ENCODE results near the gene ABCD1.

The ABCD1 gene

DNA sequence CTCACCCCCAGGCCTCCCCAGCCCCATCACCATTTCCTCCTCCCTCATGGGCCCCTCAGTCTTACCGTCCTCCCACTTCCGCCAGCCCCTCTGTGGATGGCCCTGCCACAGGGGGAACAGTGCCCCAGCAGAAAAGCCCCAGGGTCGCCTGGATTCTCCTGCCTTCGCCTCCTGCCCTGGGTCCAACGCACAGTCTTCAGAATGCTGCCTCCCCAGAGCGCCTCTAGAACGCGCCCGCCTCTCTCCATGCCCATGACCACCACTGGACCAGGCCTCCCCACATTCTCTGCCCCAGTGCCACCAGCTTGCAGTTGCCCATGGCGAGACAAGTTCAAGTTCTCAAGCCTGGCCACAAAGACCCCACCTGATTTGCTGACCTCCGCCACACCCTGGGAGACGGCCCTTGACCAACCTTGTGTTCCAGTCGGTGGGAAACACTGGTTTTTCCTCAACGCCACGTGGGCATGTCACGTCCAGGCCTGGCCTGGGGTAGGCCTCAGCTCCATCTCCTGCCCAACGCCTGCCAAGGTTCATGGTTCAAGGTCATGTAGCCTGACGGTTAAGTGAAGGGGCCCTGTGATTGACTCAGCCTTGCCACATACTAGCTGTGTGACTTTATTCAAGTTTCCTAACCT lies 38.8 kb downstream of the ABCD1 start:
- DNase-seq (ENCODE audit: low spot score): no peak

DNA sequence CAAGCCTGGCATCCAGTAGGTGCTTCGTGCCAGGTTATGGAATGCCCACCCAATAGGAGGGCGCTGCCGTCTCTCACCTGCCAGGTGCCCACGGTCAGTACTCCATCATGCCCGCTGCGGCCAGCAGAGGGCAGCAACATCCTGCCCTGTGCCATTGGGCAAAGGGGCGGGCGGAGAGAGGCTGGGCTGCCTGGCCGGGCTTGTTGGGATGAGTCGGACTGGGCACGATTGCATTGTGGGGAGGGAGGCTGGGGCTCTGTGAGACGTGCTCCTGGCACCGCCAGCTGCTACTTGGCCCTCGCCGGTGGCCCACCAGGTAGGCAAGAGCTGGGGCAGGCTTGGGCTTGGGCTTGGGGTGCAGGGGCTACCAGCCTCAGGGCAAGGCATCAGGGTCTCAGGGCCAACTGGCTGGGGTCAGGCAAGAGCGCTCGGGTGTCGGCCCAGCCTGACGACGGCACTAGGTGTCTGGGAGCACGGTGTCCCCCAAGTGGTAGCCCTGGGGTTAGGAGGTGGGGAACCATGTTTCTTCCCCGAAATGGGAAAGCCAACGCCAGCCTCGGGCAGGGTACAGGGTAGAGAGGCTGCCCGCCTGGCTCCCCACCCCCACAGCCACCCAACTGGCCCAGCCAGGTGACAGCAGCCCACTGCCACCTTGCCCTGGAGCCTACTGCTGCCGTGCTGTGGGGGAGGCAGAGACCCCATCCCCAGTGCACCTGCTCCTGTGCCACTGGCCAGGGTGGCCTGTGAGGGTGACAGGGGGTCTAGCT lies 39.5 kb downstream of the ABCD1 start, which contains the start of gene PLXNB3:
TSS of gene PLXNB3 (plus strand) at position 261 of the 767 bp plus-strand sequence. CDS start 1,287 bp downstream, outside the sequence.
- peak; percentile 76 for DNase-seq (ENCODE audit: low spot score)

DNA sequence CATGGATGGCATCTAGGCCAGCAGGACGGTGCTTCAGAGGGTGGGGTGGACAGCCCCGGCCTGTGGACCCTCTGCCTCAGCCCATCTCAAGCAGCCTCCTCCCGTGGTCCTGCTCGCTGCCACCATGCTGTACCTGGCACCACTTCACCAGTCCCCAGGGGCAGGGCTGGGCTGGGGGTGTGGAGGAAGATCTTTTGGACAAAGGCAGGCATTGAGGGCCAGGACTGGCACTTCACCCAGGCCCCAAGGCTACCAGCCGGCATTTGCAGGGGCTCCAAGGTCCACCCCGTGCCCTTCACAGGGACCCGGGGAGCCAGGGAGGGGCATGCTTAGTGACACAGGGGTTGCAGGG lies 40.1 kb downstream of the ABCD1 start:
- no peak for DNase-seq (ENCODE audit: low spot score)

DNA sequence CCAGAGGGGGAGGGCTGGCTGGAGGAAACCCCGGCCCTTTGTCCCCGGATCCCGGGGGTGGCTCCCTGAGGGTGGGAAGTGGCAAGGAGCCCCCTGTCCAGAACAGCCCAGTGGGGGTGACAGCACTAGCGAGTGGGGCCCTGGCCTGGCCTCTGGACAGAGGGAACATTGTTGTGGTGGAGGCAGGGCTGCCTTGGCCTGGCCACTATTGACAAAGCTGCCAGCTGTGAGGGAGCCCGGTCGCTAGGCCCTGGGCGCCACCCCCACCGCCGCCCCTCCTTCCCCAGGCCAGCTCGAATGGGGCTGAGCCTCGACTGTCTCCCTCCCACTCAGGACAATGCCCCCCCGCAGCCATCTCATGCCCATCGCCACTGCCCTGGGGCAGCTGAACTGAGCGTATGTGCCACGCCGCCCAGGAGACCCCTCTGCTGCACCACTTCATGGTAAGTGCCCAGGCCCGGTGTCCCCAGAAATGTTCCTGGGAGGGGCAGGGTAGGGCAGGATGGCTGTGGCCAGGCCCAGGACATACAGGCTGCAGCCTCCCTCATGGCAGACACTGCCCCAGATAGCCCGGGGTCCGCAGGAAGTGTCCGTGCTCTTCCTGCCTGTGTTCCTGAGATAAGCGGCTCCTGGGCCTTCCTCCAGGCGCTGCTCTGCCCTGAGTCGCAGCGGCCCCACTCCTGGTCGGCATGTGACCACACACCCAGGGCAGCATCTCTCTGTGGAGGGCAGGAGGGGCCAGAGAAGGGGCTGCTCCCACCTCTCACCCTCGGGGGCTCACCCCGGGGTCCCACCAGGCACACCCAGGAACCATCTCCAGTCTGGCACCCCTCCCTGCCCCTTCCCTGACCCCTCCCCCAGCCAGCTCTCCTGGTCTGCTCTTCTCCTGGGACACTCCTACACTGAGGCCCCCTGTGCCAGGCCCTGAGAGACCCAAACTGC lies 40.8 kb downstream of the ABCD1 start:
- no peak for DNase-seq (ENCODE audit: low spot score)

DNA sequence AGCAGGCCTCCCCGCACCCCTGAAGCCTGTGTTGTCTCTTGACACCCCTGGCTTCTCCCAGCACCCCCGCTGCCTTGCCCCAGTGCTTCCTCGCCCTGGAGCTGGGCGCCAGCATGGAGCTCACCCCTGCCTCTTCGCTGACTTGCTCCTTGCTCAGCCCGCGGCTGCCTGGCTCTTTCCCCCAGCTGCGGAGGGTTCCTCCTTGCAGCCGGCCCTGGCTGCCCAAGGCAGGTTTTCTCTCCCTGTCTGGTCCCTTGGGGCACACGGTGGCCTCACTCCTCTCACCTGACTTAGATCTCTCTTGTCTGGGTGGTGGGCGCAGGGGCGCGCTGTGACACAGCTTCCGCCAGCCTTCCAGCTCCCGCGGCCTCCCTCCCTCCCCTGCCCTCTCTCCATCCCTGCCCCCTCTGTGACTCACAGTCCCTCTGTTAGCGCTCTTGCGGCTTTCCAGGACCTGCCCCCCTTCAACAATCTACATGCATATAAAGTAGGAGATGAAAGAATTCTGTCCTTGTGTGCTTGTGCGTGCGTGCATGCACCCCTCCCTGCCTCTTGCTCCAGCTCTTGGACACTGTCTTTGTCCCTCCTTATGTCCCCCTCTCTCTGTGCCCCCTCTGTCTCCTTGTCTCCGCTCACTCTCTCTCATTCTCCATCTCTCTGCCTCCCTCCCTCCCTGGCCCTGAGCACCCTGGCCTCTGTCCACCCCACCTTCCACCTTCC lies 41.6 kb downstream of the ABCD1 start:
- no peak for DNase-seq (ENCODE audit: low spot score)

DNA sequence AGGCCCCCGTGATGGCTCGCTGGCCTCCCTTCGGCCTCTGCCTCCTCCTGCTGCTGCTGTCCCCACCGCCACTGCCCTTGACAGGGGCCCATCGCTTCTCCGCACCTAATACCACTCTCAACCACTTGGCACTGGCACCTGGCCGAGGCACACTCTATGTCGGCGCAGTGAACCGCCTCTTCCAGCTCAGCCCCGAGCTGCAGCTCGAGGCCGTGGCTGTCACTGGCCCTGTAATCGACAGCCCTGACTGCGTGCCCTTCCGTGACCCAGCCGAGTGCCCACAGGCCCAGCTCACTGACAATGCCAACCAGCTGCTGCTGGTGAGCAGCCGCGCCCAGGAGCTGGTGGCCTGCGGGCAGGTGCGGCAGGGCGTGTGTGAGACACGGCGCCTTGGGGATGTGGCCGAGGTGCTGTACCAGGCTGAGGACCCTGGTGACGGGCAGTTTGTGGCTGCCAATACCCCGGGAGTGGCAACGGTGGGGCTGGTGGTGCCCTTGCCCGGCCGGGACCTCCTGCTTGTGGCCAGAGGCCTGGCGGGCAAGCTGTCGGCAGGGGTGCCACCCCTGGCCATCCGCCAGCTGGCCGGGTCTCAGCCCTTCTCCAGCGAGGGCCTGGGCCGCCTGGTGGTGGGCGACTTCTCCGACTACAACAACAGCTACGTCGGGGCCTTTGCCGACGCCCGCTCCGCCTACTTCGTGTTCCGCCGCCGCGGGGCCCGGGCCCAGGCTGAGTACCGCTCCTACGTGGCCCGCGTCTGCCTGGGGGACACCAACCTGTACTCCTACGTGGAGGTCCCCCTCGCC lies 42.4 kb downstream of the ABCD1 start:
- no peak for DNase-seq (ENCODE audit: low spot score)

DNA sequence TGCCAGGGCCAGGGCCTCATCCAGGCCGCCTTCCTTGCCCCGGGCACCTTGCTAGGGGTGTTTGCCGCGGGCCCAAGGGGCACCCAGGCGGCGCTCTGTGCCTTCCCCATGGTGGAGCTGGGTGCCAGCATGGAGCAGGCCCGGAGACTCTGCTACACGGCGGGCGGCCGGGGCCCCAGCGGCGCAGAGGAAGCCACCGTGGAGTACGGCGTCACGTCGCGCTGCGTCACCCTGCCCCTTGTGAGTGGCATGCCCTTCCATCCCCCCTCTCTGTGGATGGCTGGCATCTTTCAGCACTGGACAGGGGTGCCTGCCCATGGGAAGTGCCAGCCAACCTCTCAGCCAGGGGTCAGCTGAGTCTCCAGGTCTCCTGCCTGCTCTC lies 43.0 kb downstream of the ABCD1 start:
- no peak for DNase-seq (ENCODE audit: low spot score)

DNA sequence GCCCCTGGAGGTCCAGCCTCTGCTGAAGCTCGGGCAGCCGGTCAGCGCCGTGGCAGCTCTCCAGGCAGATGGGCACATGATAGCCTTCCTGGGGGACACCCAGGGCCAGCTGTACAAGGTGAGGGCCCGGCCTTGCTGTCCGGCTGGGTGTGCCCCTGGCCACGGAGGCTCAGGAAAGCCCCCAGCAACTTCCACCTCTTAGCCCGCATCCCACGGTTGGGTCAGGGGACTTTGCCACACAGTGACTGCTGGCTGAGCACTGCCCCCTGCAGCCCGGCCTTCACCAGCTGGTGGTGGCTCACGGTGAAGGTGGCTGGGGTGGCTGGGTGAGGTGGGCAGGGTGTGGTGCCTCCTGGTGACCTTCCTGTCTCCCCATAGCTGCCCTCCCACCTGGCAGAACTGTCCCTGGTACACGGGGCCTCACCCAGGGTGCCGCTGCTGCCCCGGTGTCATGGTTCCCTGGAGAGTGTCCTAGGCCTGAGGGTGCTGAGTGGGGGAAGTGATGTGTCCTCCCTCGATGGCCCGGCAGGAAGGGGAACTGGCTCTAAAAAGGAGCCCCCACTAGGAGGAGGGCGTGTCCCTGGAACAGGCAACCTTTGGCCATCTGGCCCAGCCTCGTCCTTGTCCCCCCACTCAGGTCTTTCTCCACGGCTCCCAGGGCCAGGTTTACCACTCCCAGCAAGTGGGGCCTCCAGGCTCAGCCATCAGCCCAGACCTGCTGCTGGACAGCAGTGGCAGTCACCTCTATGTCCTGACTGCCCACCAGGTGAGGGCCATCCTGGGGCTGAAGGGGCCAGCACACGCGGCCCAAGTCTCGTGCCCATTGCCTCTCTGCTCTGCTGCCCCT lies 43.9 kb downstream of the ABCD1 start:
- no peak for DNase-seq (ENCODE audit: low spot score)

DNA sequence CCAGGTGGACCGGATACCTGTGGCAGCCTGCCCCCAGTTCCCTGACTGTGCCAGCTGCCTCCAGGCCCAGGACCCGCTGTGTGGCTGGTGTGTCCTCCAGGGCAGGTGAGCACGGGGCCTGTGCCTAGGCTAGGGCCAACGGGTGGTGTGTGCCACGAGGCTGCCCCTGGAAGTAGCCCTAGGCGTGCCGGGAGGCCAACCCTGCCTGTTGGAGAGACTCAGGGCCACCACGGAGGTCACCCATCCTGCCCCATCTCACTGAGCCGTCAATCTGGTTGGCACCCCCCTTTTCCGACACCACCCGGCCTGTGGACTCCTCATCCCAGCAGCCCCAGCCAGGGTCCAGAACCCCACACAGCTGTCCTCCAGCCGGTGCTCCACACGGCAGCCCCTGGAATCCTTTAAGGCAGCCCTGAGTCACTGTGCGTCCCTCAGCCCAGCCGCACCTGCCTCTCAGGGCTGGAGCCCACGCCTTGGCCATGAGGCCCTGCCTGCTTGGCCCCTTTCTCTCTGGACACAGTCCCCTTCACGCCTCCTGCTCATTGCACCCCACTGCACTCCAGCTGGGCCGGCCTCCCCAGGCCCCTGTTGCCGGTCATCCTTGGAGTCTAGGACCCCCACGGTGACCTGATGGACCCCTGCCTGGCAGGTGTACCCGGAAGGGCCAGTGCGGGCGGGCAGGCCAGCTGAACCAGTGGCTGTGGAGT lies 44.7 kb downstream of the ABCD1 start:
- no peak for DNase-seq (ENCODE audit: low spot score)

DNA sequence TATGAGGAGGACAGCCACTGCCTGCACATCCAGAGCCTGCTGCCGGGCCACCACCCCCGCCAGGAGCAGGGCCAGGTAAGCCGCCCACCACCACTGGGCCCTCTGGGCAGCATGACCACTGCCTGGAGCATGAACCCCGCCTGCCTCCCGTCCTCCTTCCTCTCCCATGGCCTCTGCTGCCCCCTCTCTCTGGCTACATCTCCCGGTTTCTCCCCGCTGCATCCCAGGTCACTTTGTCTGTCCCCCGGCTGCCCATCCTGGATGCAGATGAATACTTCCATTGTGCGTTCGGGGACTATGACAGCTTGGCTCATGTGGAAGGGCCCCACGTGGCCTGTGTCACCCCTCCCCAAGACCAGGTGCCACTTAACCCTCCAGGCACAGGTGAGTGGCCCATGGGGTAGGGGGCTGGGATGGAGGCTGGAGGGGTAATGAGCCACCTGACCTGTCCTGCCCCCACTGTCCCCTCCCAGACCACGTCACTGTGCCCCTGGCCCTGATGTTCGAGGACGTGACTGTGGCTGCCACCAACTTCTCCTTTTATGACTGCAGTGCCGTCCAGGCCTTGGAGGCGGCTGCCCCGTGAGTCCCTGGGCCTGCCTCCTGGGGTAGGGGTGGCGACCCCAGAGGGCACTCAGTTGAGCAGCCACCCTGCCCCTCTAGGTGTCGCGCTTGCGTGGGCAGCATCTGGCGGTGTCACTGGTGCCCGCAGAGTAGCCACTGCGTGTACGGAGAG lies 45.4 kb downstream of the ABCD1 start:
- DNase-seq (ENCODE audit: low spot score): no peak

DNA sequence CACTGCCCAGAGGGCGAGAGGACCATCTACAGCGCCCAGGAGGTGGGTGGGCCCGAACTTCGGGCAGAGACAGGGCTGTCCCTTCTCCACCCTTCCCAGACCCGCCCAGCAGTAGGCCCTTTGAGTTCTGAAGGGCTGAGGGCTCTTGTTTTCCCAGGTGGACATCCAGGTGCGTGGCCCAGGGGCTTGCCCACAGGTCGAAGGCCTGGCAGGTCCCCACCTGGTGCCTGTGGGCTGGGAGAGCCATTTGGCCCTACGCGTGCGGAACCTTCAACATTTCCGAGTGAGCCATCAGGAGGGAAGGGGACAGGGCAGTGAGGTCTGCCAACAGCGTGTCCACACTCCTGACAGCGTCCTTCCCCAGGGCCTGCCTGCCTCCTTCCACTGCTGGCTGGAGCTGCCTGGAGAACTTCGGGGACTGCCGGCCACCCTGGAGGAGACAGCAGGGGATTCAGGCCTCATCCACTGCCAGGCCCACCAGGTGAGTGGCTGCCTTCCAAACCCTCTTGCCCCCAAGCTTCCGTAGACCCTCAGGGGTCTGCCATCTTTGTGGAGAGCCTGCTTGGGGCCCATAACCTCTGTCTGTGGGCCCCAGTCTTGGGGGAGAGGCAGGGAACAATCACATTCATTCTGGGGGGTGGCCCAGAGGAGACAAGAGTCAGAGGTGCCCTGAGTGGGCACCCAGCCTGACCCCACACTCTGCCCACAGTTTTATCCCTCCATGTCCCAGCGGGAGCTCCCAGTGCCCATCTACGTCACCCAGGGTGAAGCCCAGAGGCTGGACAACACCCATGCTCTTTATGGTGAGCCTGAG lies 46.2 kb downstream of the ABCD1 start:
- DNase-seq (ENCODE audit: low spot score): peak; percentile 0

DNA sequence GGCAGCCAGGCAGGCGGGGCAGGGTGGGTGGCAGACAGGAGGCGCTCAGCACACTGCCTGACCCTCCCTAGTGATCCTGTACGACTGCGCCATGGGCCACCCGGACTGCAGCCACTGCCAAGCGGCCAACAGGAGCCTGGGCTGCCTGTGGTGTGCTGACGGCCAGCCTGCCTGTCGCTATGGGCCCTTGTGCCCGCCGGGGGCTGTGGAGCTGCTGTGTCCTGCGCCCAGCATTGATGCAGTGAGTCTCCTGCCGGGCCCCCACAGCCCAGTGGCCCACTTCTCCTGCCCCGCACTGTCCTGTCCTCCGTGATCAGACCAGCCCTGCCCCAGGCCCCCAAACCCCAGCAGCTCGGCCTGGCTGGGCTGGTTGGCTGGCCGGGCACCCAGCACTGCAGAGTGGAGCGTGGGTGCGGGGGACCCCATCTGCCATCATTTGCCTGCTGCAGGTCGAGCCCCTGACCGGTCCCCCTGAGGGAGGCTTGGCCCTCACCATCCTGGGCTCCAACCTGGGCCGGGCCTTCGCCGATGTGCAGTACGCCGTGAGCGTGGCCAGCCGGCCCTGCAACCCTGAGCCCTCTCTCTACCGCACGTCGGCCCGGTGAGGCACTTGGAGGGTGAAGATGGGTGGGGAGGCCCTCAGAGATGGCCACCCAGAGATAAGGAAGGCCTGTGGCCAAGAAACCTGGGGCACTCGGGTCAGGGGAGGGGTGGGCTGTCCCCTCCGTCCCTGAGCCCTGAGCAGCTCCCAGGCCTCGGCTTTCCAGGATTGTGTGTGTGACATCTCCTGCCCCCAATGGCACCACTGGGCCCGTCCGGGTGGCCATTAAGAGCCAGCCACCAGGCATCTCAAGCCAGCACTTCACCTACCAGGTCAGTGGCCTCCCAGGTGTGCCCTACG lies 47.0 kb downstream of the ABCD1 start:
- no peak for DNase-seq (ENCODE audit: low spot score)

DNA sequence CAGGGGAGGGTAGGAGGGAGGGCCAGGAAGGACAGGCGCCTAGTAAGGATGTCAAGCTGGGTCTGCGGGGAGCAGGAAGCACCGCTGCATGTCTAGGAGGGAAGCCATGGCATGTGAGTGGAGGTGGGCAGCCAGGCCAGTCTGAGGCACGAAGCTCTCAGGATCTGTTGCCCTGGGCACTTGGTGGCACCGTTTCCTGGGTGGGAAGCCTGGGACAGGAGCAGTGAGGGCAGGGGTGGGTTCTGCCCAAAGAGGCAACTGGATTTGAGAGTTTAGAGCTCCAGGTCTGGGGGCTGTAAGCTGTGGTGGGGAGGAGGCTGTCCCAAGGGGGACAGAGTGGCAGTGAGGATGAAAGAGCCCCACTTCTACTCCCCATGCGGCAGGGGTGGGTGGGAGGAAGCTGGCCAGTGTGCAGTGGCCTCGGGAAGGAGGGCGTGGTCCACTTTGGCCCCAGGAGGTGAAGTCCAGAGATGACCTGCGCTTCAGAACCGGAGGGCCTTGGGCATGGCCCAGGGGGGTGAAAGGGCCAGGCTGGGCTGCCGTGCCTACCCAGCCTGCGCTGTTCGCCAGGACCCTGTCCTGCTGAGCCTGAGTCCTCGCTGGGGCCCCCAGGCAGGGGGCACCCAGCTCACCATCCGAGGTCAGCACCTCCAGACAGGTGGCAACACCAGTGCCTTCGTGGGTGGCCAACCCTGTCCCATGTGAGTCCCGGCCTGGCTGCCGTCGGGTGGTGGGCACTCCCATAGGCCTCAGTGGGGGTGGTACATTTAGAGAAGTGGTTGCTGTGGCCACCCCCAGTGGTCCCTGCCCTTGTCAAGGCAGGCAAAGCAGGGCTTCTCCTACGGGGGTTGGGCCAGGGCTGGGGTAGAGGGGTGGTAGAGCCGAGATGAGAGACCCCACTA lies 47.9 kb downstream of the ABCD1 start:
- no peak for DNase-seq (ENCODE audit: low spot score)

DNA sequence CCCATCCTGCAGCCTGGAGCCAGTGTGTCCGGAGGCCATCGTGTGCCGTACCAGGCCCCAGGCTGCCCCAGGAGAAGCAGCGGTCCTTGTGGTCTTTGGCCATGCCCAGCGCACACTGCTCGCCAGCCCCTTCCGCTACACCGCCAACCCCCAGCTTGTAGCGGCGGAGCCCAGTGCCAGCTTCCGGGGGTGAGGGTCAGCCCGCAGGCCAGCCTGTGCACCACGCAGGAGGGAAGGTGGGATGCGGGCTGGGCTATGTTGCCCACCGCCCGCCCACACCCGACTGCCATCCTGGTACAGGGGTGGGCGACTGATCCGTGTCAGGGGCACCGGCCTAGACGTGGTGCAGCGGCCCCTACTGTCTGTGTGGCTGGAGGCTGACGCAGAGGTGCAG lies 48.6 kb downstream of the ABCD1 start:
- no peak for DNase-seq (ENCODE audit: low spot score)

DNA sequence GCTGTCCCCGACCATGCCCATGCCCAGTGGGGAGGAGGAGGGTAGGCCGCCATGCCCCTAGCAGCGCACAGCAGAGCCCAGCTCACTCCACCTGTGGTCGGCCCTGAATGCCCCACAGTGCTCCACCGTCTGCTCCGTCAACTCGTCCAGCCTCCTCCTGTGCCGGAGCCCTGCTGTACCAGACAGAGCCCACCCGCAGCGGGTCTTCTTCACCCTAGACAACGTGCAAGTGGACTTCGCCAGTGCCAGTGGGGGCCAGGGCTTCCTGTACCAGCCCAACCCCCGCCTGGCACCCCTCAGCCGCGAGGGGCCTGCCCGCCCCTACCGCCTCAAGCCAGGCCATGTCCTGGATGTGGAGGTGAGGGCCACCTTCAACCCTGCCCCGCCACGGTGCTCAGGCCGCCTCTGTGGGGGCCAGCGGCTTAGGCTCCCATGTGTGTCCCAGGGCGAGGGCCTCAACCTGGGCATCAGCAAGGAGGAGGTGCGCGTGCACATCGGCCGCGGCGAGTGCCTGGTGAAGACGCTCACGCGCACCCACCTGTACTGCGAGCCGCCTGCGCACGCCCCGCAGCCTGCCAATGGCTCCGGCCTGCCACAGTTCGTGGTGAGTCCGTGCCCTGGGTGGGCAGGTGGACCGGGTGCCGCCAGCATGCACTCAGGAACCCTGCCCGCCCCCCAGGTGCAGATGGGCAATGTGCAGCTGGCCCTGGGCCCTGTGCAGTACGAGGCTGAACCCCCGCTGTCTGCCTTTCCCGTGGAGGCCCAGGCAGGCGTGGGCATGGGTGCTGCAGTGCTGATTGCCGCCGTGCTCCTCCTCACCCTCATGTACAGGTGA lies 49.3 kb downstream of the ABCD1 start:
- no peak for DNase-seq (ENCODE audit: low spot score)
